GM12874 (cell line): ENCODE measurements around the gene RPP25L.

Source experiments
- TF ChIP-seq, protein P1 (sequence below): IDR thresholded peaks from 2 replicates; pipeline ENCODE4 v1.5.1; 2011; ENCODE audit warnings: low read depth, mild to moderate bottlenecking, control low read depth, low read length, moderate library complexity; ENCODE audit not compliant: insufficient read depth

Gene RPP25L

DNA sequence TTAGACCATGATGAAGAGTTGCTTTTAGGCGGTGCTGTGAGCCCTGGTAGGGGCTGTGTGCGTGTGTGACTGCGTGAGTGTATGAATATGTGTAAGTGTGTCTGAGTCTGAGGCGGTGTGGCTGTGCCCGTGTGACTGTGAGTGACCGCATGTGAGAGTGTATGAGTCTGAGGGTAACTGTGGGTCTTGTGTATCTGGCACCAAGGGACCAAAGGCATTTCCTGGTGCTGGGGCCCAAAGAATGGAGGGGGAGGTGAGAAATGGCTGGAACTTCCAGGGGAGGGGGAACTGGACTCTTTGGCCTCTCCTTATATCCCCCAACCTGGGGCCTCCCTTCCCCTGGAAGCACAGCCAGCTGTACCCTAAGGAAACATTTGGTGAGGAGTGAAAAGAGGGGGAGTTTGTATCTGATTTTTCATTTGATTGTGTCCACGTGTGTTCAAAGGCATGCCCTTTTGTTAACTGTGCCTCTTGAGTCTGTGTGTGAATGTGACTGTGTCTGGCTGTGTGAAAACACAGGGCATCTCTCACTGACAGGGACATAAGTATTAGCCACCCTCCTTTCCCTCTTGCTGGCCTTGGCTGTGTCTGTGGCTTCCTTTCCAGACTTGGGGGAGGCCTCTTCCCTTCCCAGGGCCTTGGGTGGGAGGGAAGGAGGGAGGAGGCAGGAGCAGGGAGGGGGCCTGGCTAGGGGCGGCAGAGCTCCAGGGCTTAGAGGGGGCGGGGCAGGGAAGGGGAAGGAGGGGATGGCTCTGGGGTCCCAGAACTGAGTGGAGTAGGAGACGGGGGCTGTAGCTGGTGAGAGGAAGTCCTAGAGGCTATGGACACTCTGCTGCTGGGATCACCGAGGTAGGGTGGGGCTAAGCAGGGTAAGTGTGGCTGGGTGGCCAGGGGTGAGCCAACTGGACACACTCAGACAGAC is 41.5 kb upstream of the RPP25L start:
- TF ChIP-seq, protein P1, sequence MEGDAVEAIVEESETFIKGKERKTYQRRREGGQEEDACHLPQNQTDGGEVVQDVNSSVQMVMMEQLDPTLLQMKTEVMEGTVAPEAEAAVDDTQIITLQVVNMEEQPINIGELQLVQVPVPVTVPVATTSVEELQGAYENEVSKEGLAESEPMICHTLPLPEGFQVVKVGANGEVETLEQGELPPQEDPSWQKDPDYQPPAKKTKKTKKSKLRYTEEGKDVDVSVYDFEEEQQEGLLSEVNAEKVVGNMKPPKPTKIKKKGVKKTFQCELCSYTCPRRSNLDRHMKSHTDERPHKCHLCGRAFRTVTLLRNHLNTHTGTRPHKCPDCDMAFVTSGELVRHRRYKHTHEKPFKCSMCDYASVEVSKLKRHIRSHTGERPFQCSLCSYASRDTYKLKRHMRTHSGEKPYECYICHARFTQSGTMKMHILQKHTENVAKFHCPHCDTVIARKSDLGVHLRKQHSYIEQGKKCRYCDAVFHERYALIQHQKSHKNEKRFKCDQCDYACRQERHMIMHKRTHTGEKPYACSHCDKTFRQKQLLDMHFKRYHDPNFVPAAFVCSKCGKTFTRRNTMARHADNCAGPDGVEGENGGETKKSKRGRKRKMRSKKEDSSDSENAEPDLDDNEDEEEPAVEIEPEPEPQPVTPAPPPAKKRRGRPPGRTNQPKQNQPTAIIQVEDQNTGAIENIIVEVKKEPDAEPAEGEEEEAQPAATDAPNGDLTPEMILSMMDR = no peak

DNA sequence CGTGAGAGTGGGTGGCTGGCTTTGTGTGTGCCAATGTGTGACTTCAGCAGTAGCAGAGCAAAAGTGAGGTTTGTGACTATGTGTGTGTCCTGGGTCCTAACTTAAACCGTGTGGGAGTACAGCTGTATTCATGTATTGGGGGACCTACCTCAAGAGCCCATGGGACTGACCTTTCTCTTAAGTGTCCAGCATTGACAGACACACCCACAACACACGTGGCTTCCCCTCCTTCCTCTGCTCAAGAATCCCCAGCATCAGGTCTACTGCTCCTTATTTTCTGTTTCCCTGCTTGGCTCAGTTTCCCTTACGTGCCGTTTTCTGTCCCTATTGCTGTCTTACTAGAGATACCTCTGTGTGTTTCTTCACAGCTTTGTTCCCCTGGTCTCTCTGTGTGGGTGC is 40.7 kb upstream of the RPP25L start:
- TF ChIP-seq, protein P1 = no peak

DNA sequence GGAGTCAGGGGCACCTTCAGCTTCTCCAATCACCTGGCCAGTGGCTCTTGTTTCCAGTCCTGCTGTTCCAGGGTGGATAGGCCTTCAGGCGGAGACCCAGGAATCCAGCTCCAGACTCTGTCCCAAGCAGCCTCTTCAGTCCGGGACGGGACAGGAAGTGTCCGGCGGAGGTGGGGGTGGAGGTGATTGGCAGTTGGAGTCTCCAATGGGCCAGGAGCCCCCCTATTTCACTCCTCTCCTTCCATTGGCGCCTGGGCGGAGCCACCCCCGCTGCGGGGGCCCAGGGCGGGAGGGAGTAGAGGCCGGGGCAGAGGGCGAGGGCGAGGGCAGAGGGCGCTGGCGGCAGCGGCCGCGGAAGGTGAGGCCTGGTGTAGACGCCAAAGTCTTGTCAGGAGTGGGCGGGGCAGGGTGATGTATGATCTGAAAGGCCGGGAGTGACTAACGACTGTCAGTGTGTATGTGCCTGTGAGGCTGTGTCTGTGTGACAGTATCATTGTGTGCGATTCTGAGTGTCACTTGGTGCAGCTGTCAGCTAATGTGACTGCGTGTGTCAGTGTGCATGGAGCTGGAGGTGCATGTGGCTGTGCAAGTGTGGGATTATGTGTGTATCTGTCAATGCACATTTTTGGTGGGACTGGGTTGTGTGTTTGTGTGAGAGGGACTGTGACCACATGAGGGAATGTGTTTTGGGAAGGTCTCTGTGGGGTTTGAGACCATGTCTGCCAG is 40.1 kb upstream of the RPP25L start, which contains the start of gene IL11RA:
Gene IL11RA (plus strand): TSS at position 310 of the 726 bp plus-strand sequence. CDS start 3,033 bp downstream, outside the sequence.
- TF ChIP-seq, protein P1 = no peak

DNA sequence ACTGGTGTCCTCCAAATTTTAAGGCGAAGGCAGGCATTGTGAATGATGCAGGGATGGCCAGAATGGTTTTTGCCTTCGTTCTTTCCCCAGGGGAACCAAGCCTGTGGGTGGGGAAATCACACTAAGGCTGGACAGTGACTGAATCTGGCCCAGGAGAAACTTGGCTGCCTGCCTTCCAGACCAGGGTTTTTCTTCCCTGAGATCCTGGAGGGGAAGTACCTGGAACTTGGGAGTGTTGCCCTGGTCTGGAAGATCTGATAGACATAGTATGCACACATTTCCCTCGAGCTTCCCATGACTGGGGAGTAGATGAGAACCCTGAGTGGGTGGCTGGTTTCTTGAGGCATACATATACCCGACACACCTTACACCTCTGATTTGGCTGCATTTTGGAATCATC is 39.4 kb upstream of the RPP25L start:
- TF ChIP-seq, protein P1 = no peak

DNA sequence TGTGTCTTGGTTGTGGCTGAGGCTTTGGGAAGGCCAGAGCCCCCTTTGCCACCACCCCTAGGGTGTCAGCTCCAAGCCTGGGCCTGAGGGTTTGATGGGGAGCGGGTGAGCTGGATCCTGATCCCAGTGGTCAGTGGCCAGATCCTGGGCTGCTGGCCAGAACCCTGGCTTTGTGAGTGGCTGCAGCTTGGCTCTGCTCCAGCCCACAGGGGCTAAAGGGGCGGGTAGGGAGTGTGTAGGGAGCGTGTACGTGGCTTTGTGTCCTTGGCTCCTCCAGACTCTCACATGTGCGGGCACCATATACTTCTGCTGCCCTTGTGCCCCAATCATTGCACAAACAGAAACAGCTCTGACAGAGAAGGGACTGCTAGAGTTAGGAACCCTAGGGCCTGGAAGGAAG is 38.9 kb upstream of the RPP25L start:
- TF ChIP-seq, protein P1 = no peak

DNA sequence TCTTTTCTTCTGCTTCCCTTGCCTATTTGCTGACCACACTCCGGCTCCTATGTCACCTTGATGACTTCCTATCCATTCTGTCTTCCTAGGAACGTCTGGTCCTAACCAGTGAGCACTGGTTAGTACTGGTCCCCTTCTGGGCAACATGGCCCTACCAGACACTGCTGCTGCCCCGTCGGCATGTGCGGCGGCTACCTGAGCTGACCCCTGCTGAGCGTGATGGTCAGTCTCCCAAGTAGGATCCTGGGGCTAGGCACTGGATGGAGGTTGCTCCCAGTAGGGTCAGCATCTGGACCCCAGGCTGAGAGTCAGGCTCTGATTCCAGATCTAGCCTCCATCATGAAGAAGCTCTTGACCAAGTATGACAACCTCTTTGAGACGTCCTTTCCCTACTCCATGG is 36.8 kb upstream of the RPP25L start:
- TF ChIP-seq, protein P1 = no peak

DNA sequence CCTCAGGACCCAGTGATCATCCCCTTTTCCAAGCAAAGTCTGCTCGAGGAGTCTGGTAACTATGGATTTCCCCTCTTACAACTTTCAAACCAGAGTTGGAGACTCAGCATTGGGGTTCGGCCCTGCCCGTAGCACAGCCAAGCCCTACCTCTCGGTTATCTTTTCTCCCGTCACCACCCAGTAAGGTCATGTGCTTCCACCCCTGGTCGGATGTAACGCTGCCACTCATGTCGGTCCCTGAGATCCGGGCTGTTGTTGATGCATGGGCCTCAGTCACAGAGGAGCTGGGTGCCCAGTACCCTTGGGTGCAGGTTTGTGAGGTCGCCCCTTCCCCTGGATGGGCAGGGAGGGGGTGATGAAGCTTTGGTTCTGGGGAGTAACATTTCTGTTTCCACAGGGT is 35.8 kb upstream of the RPP25L start:
- TF ChIP-seq, protein P1 = no peak
